NCI-H187 treated with DMSO at 0.1 percent for 48 hours (cell line): ENCODE results near the gene ZNF503.

Experiments used
- DNase-seq: peaks from one replicate; lab custom pipeline; 2025; lab: John Stamatoyannopoulos, UW

The ZNF503 gene

DNA sequence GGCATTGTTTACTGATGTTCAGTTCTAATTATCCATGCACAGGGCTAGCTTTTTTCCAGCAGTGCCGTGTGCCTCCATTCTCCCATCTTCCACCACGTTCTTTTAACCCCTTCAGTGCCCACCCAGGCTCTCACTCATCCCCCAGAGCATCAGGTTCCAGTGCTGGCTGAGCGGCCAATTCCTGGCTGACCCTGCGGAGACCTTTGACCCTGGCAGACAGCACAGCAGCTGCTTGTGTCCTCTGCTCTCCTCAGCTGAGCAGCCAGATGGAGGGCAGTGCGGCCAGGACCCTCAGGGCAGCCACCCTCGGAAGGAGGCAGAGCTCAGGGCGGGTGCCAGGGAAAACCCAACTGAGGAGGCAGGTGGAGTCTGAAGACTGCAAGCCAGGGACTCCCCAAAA is 48.4 kb downstream of the ZNF503 start:
- no peak for DNase-seq

- DNase-seq: no peak
Observed at GRCh38 chr10:75352650-75353049, 48.9 kb downstream of the ZNF503 start.

GRCh38 chr10:75351637-75352036 is 49.9 kb downstream of the ZNF503 start:
- DNase-seq: no peak

- DNase-seq: no peak
Observed at GRCh38 chr10:75350791-75351190, 50.8 kb downstream of the ZNF503 start.
